Hepatocyte (in vitro differentiated cells): ENCODE data around the gene LINGO3. TPM values are rescaled to one million over a fixed set of nuclear protein-coding genes. Genes with fewer than 3 reads are reported as not detected.

ENCODE experiments used
- DNase-seq: peaks from one replicate; pipeline ENCODE4 v3.0.0-alpha.2; 2016; ENCODE audit warnings: low spot score
- H2AFZ ChIP-seq: fragments of 200-600 bp; sonication (generic); 2 replicates; pipeline ENCODE4 v1.6.0; 2016; ENCODE audit warnings: antibody characterized with exemption, mild to moderate bottlenecking
- H3K27ac ChIP-seq: fragments of 200-600 bp; sonication (generic); 2 replicates; pipeline ENCODE4 v1.5.1; 2016; ENCODE audit warnings: mild to moderate bottlenecking
- H3K27me3 ChIP-seq: fragments of 200-600 bp; sonication (generic); 2 replicates; pipeline ENCODE4 v1.6.1; 2016
- H3K36me3 ChIP-seq: fragments of 200-600 bp; sonication (generic); replicated peaks from 2 replicates; pipeline ENCODE4 v1.5.1; 2016; ENCODE audit warnings: low read depth; ENCODE audit not compliant: insufficient read depth
- H3K4me1 ChIP-seq: fragments of 200-600 bp; sonication (generic); 2 replicates; pipeline ENCODE4 v1.5.1; 2016; ENCODE audit warnings: mild to moderate bottlenecking, moderate library complexity; ENCODE audit not compliant: insufficient read depth
- H3K4me2 ChIP-seq: fragments of 200-600 bp; sonication (generic); 2 replicates; pipeline ENCODE4 v1.6.0; 2016
- H3K4me3 ChIP-seq: fragments of 200-600 bp; sonication (generic); 2 replicates; pipeline ENCODE4 v1.5.1; 2016; ENCODE audit warnings: mild to moderate bottlenecking
- H3K79me2 ChIP-seq: fragments of 200-600 bp; sonication (generic); 2 replicates; pipeline ENCODE4 v1.6.0; 2017; ENCODE audit warnings: mild to moderate bottlenecking
- H3K9me2 ChIP-seq: fragments of 200-600 bp; sonication (generic); replicated peaks from 2 replicates; pipeline ENCODE4 v1.6.0; 2017; ENCODE audit warnings: mild to moderate bottlenecking; ENCODE audit not compliant: insufficient read depth
- H3K9me3 ChIP-seq: fragments of 200-600 bp; sonication (generic); 2 replicates; pipeline ENCODE4 v1.5.1; 2016; ENCODE audit warnings: low read depth, mild to moderate bottlenecking
- H4K20me1 ChIP-seq: fragments of 200-600 bp; sonication (generic); 2 replicates; pipeline ENCODE4 v1.6.0; 2016; ENCODE audit warnings: mild to moderate bottlenecking; ENCODE audit not compliant: insufficient read depth, poor library complexity, severe bottlenecking
- CTCF ChIP-seq: fragments of 200-600 bp; sonication (generic); IDR thresholded peaks from 2 replicates; pipeline ENCODE4 v1.5.1; 2016; ENCODE audit warnings: antibody characterized with exemption, mild to moderate bottlenecking; ENCODE audit not compliant: poor library complexity
- EZH2 ChIP-seq: fragments of 200-600 bp; sonication (generic); IDR thresholded peaks from 2 replicates; pipeline ENCODE4 v1.6.1; 2016; ENCODE audit warnings: antibody characterized with exemption, mild to moderate bottlenecking, borderline replicate concordance
- EZH2phosphoT487 ChIP-seq: fragments of 200-600 bp; sonication (generic); IDR thresholded peaks from one replicate; pipeline ENCODE4 v1.6.1; 2018; ENCODE audit warnings: antibody characterized with exemption, mild to moderate bottlenecking, low read depth, moderate library complexity; ENCODE audit not compliant: unreplicated experiment, severe bottlenecking
- WGBS: methylation state at CpG from one replicate; pipeline ENCODE4 v1.1.6; 2016; ENCODE audit warnings: low lambda C conversion rate; ENCODE audit errors: missing lambda C conversion rate; 5-methylcytosine and 5-hydroxymethylcytosine counted together
- polyA plus RNA-seq: library from polyadenylated mRNA; unstranded; fragments of >200 nt; fragmentation: Nextera tagmentation; extraction: Ambion mirVana; gene quantifications from 2 replicates; pipeline ENCODE4 v1.2.1, GENCODE V29; 2016
- total RNA-seq: library from RNA; depleted of rRNA; stranded (reverse); fragments of >200 nt; gene quantifications from 2 replicates; pipeline ENCODE4 v1.2.3, GENCODE V29; 2014

Gene LINGO3
- total and polyA plus RNA-seq, 2 experiments from 2014 or later, result not detected

- no peak overlapping the region for H3K4me3 ChIP-seq
- no peak for DNase-seq
- H3K9me3 ChIP-seq, result no peaks in the 10 kb centered on the region
- no peaks in the 10 kb centered on the region for H3K9me2 ChIP-seq
- no peaks in the 10 kb centered on the region for H3K36me3 ChIP-seq
- no peaks in the 10 kb centered on the region for H3K4me1 ChIP-seq
- no peak overlapping the region for H2AFZ ChIP-seq
- H3K27me3 ChIP-seq, result no peaks in the 10 kb centered on the region
- no peaks in the 10 kb centered on the region for H4K20me1 ChIP-seq
- 88% methylated on average over 6 of the region's 6 CpGs for WGBS
- TF ChIP-seq EZH2phosphoT487 (no peak), EZH2 (no peak), CTCF (no peak)
- H3K4me2 ChIP-seq, result no peak overlapping the region
- H3K79me2 ChIP-seq, result no peaks in the 10 kb centered on the region
- no peak overlapping the region for H3K27ac ChIP-seq
Observed at GRCh38 chr19:2318923-2319322, 11.0 kb upstream of the LINGO3 start.

GRCh38 chr19:2317756-2318155, 9.8 kb upstream of the LINGO3 start:
- no peaks in the 10 kb centered on the region for H4K20me1 ChIP-seq
- H3K4me3 ChIP-seq, result no peak overlapping the region
- H3K27ac ChIP-seq, result no peak overlapping the region
- no peaks in the 10 kb centered on the region for H3K36me3 ChIP-seq
- 92% methylated on average over 25 of the region's 25 CpGs for WGBS
- H3K9me3 ChIP-seq, result no peaks in the 10 kb centered on the region
- H3K79me2 ChIP-seq, result no peaks in the 10 kb centered on the region
- H3K4me1 ChIP-seq, result no peaks in the 10 kb centered on the region
- H3K27me3 ChIP-seq, result no peaks in the 10 kb centered on the region
- H3K4me2 ChIP-seq, result no peak overlapping the region
- TF ChIP-seq EZH2phosphoT487 (no peak), EZH2 (no peak), CTCF (no peak)
- no peak overlapping the region for H2AFZ ChIP-seq
- H3K9me2 ChIP-seq, result no peaks in the 10 kb centered on the region
- no peak for DNase-seq

- H3K9me3 ChIP-seq, result no peaks in the 10 kb centered on the region
- no peaks in the 10 kb centered on the region for H3K4me1 ChIP-seq
- no peaks in the 10 kb centered on the region for H3K36me3 ChIP-seq
- no peaks in the 10 kb centered on the region for H3K9me2 ChIP-seq
- H4K20me1 ChIP-seq, result no peaks in the 10 kb centered on the region
- H3K79me2 ChIP-seq, result no peaks in the 10 kb centered on the region
- TF ChIP-seq CTCF, result no peak
- TF ChIP-seq EZH2, result no peak
- TF ChIP-seq EZH2phosphoT487, result no peak
- H2AFZ ChIP-seq, result no peak overlapping the region
- H3K4me3 ChIP-seq, result no peak overlapping the region
- DNase-seq, result no peak
- H3K4me2 ChIP-seq, result no peak overlapping the region
- H3K27me3 ChIP-seq, result peaks cover 2% of the 10 kb centered on the region
- 93% methylated on average over 13 of the region's 13 CpGs for WGBS
- H3K27ac ChIP-seq, result no peak overlapping the region
Observed at GRCh38 chr19:2317300-2317699, 9.3 kb upstream of the LINGO3 start.
